Stimulated activated naive CD8-positive, alpha-beta T cell treated with anti-CD3 and anti-CD28 coated beads, Interleukin-15, amount 100 ng/mL, for 72 hours (primary cell): ENCODE measurements around the gene ABCG1.

ENCODE experiments used
- ATAC-seq: fragments of 150-1000 bp; cut with Tn5 transposase; 2 replicates; pipeline ENCODE4 v1.10.0; 2021; ENCODE audit warnings: mild to moderate bottlenecking, moderate library complexity
- DNase-seq, 2 donors: peaks; one replicate each; pipeline ENCODE4 v3.0.0; 2021 to 2022
- H3K27ac Mint-ChIP-seq, 2 donors: one replicate each; pipeline ENCODE4 v1.8.0; 2022; ENCODE audit warnings: mild to moderate bottlenecking in 2 of 2, mixed read lengths in 2 of 2, moderate library complexity in 2 of 2
- H3K27me3 Mint-ChIP-seq: one replicate; pipeline ENCODE4 v1.8.0; 2022; ENCODE audit warnings: mixed read lengths
- H3K4me1 Mint-ChIP-seq: one replicate; pipeline ENCODE4 v1.8.0; 2022; ENCODE audit warnings: mild to moderate bottlenecking, mixed read lengths
- H3K4me3 Mint-ChIP-seq, 2 donors: one replicate each; pipeline ENCODE4 v1.8.0; 2022; ENCODE audit warnings: mild to moderate bottlenecking in 2 of 2, mixed read lengths in 2 of 2, moderate library complexity in 1 of 2
- H3K9me3 Mint-ChIP-seq, 2 donors: one replicate each; pipeline ENCODE4 v1.8.0; 2022; ENCODE audit warnings: mixed read lengths in 2 of 2

ABCG1 gene

DNA sequence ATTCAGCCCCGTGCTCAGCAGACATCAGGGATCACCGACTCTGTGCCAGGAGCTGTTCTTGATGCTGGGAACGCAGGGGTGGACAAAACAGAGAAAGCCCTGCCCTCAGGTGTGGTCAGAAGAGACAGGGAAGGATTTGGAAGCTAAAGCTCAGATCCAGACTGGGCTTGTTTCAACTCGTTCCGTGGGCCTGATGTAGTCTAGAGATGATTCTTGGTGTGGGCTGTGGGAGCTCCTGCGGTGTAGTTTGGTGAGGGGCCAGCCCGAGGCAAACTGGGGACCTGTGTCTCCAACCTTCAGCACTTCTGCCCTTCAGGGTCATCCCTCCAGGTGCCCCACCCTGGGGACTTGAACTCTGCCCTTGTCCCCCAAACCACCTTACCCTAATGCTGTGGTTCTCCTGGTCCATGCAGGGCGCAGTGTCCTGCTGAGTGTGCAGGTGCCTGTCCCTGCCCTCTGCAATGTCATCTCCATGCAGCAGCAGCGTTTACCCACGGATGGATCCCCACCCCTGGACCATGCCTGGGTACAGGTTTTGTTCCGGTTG, 17.3 kb upstream of the ABCG1 start:
- Mint-ChIP-seq H3K4me1 (peaks cover 52% of the 10 kb centered on the region), H3K4me3 (peak overlapping the region; percentile 12 to 25), H3K27me3 (no peaks in the 10 kb centered on the region), H3K27ac (peak overlapping the region; percentile 47 to 69), H3K9me3 (no peaks in the 10 kb centered on the region)
- no peak for DNase-seq
- ATAC-seq = no peak

DNA sequence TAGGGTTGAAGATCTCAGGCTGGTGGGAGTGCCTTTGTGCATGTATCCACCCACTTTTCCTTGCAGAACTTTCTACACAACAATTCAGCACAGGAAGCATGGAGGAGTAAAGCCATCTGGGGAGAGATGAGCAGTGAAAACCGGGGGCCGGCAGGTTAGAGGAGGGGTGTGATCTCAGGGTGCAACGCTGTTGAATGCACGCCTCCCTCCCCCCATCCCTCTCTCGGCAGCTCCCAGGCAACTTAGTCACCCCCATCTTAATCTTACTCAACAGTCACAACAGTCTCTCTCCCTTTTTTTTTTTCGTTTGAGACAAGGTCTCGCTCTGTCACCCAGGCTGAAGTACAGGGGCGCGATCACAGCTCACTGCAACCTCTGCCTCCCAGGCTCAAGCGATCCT, 16.6 kb upstream of the ABCG1 start:
- peaks cover 57% of the 10 kb centered on the region for H3K4me1 Mint-ChIP-seq
- no peak overlapping the region for H3K27ac Mint-ChIP-seq
- ATAC-seq = no peak
- no peaks in the 10 kb centered on the region for H3K9me3 Mint-ChIP-seq
- DNase-seq = no peak
- no peaks in the 10 kb centered on the region for H3K27me3 Mint-ChIP-seq
- H3K4me3 Mint-ChIP-seq = no peak overlapping the region

DNA sequence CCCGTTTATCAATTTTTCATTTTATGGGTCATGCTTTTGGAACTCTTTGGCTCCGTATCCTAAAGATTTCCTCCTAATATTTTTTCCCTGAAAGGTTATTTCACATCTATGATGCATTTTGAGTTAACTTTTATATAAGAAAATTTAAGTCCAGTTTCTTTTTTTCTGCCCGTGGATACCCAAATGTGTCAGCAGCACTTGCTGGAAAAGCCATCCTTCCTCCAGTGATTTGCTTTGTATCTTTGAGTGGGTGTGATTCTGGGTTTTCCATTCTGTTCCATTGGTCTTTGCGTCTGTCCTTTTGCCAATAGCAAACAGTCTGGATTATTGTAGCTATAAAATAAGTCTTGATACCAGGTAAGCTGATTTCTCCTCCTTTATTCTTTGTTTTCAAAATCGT, 15.6 kb upstream of the ABCG1 start:
- no peaks in the 10 kb centered on the region for H3K27me3 Mint-ChIP-seq
- ATAC-seq (no peak), DNase-seq (no peak)

DNA sequence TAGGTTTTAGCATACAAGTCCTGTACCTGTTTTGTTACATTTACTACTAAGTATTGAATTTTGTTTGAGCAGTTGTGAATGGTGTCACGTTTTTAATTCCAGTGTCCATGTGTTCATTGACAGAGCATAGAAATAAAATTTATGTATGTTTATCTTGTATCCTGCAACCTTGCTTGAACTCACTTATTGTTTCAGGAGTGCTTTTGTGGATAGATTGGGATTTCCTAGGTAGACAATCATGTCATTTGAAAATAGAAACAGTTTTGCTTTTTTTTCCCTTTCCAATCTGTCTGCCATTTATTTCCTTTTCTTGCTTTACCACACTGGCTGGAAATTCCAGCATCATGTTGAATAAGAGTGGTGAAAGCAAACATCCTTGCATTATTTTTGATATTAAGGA, 15.0 kb upstream of the ABCG1 start:
- Mint-ChIP-seq H3K4me3 (no peak overlapping the region), H3K27me3 (no peaks in the 10 kb centered on the region), H3K4me1 (peaks cover 48% of the 10 kb centered on the region), H3K9me3 (no peaks in the 10 kb centered on the region), H3K27ac (no peak overlapping the region)
- no peak for DNase-seq
- no peak for ATAC-seq

More for the DNA sequence above, 15.6 kb upstream of the ABCG1 start:
- H3K27ac Mint-ChIP-seq = no peak overlapping the region
- no peak overlapping the region for H3K4me3 Mint-ChIP-seq
- H3K9me3 Mint-ChIP-seq = no peaks in the 10 kb centered on the region
- H3K4me1 Mint-ChIP-seq = peaks cover 54% of the 10 kb centered on the region

DNA sequence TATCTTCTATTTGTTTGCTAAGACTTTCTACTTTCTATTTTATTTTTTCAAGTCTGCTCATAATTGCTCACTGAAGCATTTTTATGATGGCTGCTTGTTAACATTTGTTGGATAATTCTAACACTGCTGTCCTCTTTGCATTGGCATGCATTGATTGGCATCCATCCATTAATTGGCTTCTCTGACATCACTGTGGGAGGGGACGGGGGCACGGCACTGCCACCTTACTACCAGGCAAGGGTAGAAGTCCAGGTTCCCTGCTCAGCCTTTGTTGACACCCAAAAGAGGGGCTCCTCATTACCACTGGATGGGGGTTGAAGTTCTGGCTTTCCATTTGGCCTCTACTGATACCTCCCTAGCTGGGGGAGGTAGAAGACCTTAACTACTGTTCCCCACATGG, 11.5 kb upstream of the ABCG1 start:
- peaks cover 22% of the 10 kb centered on the region for H3K4me1 Mint-ChIP-seq
- ATAC-seq = no peak
- no peak overlapping the region for H3K27ac Mint-ChIP-seq
- no peaks in the 10 kb centered on the region for H3K27me3 Mint-ChIP-seq
- H3K9me3 Mint-ChIP-seq = no peaks in the 10 kb centered on the region
- no peak overlapping the region for H3K4me3 Mint-ChIP-seq
- no peak for DNase-seq

DNA sequence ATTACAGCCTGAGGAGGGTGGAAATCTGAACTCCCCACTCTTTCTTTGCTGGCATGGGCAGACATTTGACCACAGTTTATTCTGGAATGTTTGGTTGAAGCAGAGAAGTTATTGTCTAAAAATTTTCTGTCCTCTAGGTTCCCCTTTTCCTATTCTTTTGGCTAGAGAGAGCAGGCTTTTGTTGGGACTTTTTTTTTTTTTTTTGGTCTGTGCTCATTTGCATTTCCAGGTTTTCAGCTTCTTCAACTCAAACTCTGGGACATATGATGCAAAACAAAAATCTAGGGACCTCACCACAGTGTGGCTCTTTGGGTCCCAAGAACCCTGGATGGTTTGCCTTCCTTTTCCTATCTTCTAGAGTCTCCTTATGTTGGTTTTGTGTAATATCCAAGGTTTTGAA, 10.9 kb upstream of the ABCG1 start:
- H3K27me3 Mint-ChIP-seq = no peaks in the 10 kb centered on the region
- peaks cover 17% of the 10 kb centered on the region for H3K4me1 Mint-ChIP-seq
- DNase-seq = no peak
- H3K27ac Mint-ChIP-seq = no peak overlapping the region
- ATAC-seq = no peak
- H3K9me3 Mint-ChIP-seq = no peaks in the 10 kb centered on the region
- H3K4me3 Mint-ChIP-seq = no peak overlapping the region

DNA sequence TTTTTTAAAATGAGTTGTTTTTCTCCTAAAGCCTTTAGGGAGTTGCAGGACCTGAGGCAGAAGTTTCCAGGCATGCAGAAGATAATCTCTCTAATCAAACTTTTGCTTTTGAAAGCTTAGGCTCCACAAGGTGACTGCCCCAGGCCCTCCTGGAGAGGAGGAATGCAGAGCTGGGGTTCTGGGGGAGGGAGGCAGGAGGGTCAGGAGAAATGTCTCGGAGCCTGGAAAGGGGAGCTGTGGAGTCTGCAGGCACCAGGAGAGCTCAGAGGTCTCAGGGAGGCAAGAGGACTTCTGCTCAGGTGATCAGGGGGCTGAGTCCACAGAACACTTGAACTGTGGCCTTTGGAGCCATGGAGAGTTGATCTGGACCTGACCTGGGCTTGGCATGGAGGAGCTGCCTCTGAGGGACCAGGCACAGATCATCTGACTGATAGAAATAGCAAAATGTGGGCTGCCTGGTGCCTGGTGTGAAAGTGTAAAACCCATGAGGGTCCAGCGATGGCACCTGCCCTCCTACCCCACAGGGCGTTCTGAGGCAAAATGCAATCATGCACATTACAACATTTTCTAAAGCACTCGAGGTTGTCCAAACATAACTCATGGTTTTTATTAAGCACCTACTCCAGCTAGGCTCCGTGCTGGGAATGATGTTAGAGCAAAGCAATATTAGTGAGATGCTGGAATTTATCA, 10.0 kb upstream of the ABCG1 start:
- Mint-ChIP-seq H3K4me1 (peaks cover 17% of the 10 kb centered on the region), H3K27ac (peak overlapping the region in 1 of 2 donors; percentile 16), H3K9me3 (no peaks in the 10 kb centered on the region), H3K4me3 (no peak overlapping the region), H3K27me3 (no peaks in the 10 kb centered on the region)
- ATAC-seq = no peak
- no peak for DNase-seq

DNA sequence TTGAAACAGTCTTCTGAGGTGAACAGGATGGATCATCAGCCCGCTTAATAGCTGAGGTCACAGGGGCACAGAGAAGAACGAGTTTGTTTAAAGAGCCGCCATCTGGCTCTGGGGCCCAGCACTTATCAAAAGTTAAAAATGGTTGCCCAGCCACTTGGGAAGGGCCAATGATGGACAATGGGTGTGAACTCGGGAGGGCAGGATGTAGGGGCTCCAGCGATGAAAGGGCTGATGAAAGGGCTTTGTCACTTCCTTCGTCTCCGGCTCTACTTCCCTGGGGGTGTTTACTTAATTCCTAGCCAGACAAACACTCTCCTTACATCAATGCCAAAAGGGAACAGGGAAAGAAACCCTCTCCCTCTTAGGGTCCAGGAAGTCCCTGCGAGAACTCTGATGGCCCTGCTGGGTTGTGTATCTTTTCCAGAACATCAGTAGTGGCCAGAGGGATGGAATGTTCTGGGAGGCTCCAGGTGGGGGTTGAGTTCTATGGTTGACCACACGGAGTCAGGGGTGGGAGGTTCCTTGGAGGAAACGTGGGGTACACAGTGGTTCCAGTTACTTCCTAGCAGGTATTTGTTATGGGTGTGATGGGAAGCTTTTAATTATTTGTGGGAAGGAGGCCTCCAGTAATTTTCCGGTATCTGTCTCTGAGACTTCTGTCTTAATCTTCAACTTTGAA, 9.0 kb upstream of the ABCG1 start:
- no peaks in the 10 kb centered on the region for H3K9me3 Mint-ChIP-seq
- no peaks in the 10 kb centered on the region for H3K27me3 Mint-ChIP-seq
- no peak for DNase-seq
- no peak overlapping the region for H3K27ac Mint-ChIP-seq
- H3K4me1 Mint-ChIP-seq = peaks cover 23% of the 10 kb centered on the region
- H3K4me3 Mint-ChIP-seq = no peak overlapping the region
- no peak for ATAC-seq

DNA sequence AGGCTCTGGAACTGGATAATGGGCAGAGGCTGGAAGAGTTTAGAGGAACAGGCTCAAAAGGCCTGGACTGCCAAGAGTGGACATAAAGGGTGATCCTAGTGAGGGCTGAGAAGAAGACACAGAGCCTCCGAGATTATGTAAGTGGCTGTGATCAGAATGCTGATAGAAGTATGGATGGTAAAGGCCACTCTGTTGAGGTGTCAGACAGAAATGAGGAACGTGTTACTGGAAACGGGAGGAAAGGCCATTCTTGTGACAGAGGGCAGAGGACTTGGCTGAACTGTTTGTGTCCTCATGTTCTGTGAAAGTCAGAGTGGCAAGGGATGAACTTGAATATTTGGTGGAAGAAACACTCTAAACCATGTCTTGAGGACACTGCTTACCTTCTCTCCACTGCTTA, 6.7 kb upstream of the ABCG1 start:
- no peak for ATAC-seq
- Mint-ChIP-seq H3K27me3 (no peaks in the 10 kb centered on the region), H3K9me3 (peaks cover 5 to 22% of the 10 kb centered on the region in 2 donors), H3K4me3 (no peak overlapping the region), H3K27ac (peak overlapping the region in 1 of 2 donors; percentile 3), H3K4me1 (peaks cover 19% of the 10 kb centered on the region)
- no peak for DNase-seq

DNA sequence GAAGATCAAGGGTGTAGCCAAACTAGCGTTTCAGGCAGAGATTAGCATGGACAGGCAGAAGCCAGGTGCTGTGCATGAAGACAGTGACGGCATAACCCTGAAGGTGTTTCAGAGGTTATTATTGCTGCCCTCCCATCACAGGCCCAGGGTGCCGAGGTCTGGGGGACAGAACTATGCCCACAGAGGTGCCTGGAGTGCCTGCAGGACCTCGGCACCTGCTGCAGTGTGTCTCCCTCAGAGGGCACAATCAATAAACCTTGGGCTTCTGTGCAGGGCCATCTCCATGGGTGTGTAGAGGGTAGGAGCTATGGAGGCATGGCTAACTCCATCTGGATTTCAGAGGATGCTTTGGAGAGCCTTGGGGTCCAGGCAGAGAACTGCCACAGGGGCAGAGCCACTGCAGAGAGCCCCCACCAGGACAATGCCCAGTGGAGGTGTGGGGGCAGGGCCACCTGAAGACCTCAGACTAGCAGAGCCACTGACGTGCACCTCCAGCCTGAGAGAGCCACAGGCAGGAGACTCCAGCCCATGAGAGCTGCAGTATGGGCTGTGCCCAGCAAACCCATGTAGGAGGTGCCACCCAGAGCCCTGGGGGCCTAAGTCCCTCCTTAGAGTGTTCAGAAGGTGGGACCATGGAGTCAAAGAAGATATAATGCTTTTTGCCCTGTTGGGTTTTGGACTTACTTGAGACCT, 5.7 kb upstream of the ABCG1 start:
- Mint-ChIP-seq H3K27me3 (no peaks in the 10 kb centered on the region), H3K4me1 (peaks cover 16% of the 10 kb centered on the region), H3K27ac (no peak overlapping the region), H3K4me3 (no peak overlapping the region), H3K9me3 (peaks cover 5 to 24% of the 10 kb centered on the region in 2 donors)
- ATAC-seq (no peak), DNase-seq (no peak)

DNA sequence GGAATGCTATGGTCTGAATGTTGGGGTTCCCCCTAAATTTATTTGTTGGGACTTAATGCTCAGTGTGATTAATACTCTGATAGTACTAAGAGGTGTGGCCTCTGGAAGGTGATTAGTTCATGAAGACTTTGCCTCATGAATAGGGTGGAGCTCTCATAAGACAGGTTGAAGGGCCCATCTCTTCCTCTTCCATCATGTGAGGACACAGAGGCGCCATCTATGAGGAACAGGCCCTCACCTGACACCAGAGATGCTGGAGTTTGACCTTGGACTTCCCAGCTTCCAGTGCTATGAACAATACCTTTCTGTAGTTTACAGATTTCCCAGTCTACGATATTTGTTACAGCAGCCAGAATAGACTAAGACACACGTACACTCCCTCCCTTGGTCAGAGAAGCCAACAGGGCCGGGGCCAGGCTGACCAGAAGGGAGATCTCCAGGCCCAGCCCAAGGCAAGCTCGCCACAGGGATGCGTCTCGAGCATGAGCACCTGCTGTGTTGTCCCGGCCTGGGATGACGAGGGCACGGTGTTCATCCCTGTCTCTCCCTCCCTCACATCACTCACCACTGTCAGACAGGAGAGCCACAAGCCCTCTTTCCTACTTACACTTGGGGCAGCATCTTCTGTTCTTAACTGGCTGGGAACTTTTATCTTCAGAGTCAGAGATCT, 4.7 kb upstream of the ABCG1 start:
- no peak overlapping the region for H3K4me3 Mint-ChIP-seq
- peaks cover 16% of the 10 kb centered on the region for H3K4me1 Mint-ChIP-seq
- H3K9me3 Mint-ChIP-seq = peaks cover 5 to 24% of the 10 kb centered on the region in 2 donors
- DNase-seq (no peak), ATAC-seq (no peak)
- H3K27ac Mint-ChIP-seq = no peak overlapping the region
- H3K27me3 Mint-ChIP-seq = no peaks in the 10 kb centered on the region

DNA sequence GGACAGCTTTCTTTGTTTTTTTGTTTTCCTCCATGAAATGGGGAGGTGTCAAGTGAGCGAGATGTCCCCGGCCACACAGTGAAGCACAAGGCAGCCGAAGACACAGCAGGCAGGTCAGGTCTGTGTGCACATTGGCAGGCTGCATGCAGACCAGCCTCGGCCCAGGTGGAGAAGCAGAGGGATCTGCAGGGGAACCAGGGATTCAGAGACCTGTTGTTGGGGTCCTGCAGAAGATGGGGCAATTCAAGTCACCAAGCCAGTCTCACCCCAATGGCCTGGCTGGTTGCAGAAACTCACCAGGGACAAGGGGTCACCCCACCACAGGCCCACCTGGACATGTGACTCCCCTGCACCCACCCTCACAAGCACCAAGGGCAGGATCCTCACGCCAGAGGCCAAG, 4.0 kb upstream of the ABCG1 start:
- H3K27me3 Mint-ChIP-seq = no peaks in the 10 kb centered on the region
- no peak overlapping the region for H3K4me3 Mint-ChIP-seq
- peaks cover 5 to 24% of the 10 kb centered on the region in 2 donors for H3K9me3 Mint-ChIP-seq
- no peak for DNase-seq
- H3K4me1 Mint-ChIP-seq = peaks cover 14% of the 10 kb centered on the region
- no peak for ATAC-seq
- no peak overlapping the region for H3K27ac Mint-ChIP-seq

DNA sequence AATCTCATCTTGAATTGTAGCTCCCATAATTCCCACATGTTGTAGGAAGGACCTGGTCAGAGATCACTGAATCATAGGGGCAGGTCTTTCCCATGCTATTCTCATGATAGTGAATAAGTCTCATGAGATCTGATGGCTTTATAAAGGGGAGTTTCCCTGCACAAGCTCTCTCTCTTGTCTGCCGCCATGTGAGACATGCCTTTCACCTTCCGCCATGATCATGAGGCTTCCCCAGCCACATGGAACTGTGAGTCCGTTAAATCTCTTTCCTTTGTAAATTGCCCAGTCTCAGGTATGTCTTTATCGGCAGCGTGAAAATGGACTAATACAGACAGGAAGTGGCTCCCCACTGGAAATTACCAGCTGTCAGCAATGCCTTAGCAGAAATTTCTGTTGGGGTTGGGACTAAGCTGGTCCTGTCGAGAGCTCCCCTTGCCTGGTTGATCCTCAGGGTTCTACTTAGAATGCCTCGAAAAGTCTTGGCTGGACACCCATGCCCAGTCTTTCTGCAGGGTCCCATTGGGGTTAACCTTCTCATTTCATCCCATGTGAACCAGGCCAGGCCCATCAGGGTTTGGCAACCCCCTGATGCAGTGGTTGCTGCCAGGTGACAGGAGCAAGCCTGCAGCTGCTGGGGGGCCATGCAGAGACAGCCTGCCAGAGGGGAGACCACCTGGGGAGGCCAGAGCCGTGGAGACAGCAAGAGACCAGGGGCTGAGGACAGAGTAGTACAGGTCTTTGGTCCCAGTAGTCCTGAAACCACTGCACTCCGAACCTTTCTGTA, 2.8 kb upstream of the ABCG1 start:
- no peak overlapping the region for H3K4me3 Mint-ChIP-seq
- peaks cover 5 to 24% of the 10 kb centered on the region in 2 donors for H3K9me3 Mint-ChIP-seq
- H3K4me1 Mint-ChIP-seq = peaks cover 13% of the 10 kb centered on the region
- DNase-seq (no peak), ATAC-seq (no peak)
- H3K27ac Mint-ChIP-seq = no peak overlapping the region
- H3K27me3 Mint-ChIP-seq = no peaks in the 10 kb centered on the region

DNA sequence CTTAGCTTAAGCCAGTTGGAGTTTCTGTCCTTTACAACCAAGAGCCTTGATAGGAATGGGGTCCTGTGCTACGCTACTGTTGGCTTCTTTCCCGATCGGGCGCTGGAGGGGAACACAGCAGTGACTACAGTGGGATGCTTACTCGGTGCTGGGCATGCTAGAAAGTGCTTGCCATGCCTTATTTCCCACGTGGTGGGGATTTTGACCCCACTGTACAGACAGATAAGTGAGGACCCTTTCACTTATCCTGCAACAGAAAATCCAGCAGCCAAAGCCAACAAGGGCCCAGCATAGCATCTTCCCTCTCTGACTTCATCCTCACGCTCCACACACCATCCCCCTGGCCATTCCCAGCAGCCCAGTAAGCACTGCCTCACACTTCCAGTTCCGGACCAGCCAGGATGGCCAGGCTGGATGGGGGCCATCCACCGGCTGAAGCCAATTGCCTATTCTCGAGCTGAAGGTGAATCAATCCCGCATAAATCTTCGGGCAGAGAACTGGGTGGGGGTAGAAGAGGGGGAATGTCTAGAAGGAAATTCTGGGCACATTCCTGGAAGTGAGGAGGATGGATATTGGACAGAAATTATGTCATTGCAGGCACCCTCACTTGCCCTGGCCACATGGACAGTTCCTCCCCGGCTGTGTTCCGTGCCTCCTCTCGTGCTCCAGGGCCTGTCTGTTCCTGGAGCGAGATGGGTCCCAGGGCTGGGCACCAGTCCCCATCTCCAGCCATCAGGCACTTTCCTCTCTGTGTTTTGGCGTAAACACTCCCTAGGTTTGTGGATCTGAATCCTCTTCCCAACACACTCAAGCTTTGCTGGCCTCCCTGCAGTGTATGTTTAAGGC, 2.0 kb upstream of the ABCG1 start:
- H3K4me3 Mint-ChIP-seq = no peak overlapping the region
- no peak overlapping the region for H3K27ac Mint-ChIP-seq
- DNase-seq (no peak), ATAC-seq (no peak)
- H3K27me3 Mint-ChIP-seq = no peaks in the 10 kb centered on the region
- peaks cover 21% of the 10 kb centered on the region for H3K4me1 Mint-ChIP-seq
- H3K9me3 Mint-ChIP-seq = peaks cover 5 to 24% of the 10 kb centered on the region in 2 donors
